Choroid plexus epithelial cell (primary cell): ENCODE data around the gene LCP1.
"Not testable (repeated sequence)": the region's sequence is repeated elsewhere in the genome, so short reads cannot be mapped to it uniquely, and the experiment has no call there.

ENCODE experiments used
- DNase-seq: peaks from one replicate; pipeline ENCODE4 v3.0.0-alpha.2; 2010; ENCODE audit warnings: low read depth
- H3K4me3 ChIP-seq: 2 replicates; pipeline ENCODE4 v1.5.1; 2011; ENCODE audit warnings: low read depth, mild to moderate bottlenecking, control low read depth, low read length, moderate library complexity
- TF ChIP-seq, protein P1 (sequence below): conservative IDR thresholded peaks from 2 replicates; pipeline ENCODE4 v1.5.1; 2011; ENCODE audit warnings: low read depth, mild to moderate bottlenecking, control low read depth, inconsistent platforms, low read length, moderate library complexity

Gene LCP1, protein sequence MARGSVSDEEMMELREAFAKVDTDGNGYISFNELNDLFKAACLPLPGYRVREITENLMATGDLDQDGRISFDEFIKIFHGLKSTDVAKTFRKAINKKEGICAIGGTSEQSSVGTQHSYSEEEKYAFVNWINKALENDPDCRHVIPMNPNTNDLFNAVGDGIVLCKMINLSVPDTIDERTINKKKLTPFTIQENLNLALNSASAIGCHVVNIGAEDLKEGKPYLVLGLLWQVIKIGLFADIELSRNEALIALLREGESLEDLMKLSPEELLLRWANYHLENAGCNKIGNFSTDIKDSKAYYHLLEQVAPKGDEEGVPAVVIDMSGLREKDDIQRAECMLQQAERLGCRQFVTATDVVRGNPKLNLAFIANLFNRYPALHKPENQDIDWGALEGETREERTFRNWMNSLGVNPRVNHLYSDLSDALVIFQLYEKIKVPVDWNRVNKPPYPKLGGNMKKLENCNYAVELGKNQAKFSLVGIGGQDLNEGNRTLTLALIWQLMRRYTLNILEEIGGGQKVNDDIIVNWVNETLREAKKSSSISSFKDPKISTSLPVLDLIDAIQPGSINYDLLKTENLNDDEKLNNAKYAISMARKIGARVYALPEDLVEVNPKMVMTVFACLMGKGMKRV

DNA sequence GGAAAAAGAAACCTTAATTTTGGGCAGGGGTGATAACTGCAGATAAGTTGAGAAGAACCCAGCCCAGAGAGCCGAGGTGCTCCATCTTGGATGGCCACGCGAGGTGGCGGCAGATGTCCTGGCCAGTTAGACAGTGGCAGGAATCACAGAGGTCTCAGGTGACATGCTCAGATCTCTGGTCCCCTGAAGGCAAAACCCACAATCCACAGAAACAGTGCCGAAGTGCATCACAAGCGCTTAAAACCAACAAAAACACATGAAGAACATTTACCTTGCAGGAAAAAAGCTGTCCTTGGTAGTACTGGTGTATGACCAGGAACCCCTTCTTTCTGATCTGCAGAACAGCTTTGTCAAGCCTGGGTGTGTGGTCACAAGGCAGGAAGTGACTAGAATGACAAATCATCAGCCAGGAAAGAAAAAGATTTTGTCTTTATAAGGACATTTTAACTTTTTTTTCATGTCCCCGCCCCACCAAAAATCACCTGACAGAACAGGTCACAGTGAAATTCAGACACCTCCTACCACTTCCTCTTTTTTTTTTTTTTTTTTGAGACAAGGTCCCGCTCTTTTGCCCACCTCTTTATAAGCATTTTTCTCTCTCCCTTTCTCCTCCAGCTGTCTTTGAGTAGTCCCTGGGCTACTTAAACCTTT lies at the start of gene LCP1:
TSS of gene LCP1 (minus strand) at position 338 of the 651 bp plus-strand sequence. CDS start 22,515 bp downstream, outside the sequence.
- TF ChIP-seq, protein P1, sequence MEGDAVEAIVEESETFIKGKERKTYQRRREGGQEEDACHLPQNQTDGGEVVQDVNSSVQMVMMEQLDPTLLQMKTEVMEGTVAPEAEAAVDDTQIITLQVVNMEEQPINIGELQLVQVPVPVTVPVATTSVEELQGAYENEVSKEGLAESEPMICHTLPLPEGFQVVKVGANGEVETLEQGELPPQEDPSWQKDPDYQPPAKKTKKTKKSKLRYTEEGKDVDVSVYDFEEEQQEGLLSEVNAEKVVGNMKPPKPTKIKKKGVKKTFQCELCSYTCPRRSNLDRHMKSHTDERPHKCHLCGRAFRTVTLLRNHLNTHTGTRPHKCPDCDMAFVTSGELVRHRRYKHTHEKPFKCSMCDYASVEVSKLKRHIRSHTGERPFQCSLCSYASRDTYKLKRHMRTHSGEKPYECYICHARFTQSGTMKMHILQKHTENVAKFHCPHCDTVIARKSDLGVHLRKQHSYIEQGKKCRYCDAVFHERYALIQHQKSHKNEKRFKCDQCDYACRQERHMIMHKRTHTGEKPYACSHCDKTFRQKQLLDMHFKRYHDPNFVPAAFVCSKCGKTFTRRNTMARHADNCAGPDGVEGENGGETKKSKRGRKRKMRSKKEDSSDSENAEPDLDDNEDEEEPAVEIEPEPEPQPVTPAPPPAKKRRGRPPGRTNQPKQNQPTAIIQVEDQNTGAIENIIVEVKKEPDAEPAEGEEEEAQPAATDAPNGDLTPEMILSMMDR = no peak
- DNase-seq = no peak
- no peak within 1 kb of the TSS for H3K4me3 ChIP-seq

DNA sequence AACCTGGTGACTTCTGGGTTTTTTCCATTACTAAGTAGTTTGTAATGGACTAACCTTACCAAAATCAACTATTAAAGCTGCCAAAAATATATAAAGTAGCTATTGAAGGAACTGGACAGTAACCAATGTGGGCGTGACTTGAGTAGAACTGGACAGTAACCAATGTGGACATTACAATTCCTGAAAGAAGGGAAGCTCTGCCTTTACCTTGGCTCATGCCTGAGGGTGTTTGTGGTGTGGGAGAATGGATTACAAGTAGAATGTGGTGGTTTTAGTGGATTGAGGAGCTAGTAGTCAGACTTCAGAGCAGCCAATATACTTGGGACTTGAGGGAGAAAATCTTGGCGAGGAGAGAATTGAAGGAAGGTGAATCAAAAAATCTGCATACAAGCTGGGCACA lies 47.3 kb upstream of the LCP1 start:
- no peak overlapping the region for H3K4me3 ChIP-seq
- no peak for DNase-seq
- TF ChIP-seq, protein P1 = no peak

DNA sequence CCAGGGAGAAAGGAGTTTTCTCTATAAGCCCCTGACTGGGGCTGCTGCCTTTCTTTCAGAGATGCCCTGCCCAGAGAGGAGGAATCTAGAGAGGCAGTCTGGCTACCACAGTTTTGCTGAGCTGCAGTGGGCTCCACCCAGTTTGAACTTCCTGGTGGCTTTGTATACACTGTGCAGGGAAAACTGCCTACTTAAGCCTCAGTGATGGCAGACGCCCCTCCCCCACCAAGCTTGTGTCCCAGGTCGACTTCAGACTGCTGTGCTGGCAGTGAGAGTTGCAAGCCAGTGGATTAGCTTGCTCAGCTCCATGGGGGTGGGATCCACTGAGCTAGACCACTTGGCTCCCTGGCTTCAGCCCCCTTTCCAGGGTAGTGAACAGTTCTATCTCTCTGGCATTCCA lies 38.3 kb upstream of the LCP1 start:
- not testable (repeated sequence) for DNase-seq, H3K4me3 ChIP-seq

DNA sequence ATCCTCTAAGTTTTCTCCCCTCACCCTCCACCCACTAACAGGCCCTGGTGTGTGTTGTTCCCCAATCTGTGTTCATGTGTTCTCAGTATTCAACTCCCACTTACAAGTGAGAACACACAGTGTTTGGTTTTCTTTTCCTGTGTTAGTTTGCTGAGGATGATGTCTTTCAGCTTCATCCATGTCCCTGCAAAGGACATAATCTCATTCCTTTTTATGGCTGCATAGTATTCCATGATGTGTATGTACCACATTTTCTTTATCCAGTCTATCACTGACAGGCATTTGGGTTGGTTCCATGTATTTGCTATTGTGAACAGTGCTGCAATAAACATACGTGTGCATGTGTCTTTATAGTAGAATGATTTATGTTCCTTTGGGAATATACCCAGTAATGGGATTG lies 32.8 kb upstream of the LCP1 start:
- H3K4me3 ChIP-seq, DNase-seq: not testable (repeated sequence)

DNA sequence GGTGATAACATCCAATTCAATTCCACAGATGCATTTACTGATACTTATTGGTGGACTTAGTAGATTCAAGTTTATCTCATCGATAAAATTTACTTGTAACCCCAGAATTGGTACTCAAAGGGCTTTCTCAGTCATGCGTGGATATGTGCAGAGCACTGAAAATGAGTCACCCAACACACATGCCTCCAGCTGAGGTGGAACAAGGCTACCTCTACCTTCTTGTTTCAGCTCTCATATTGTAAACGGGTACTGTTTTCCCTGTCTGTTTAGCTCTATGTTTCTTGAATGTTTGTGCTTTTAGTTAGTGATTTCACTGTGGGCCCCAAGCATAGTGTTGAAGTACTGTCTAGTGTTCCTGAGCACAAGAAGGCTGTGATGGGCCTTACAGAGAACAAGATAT lies 31.3 kb upstream of the LCP1 start:
- DNase-seq = no peak
- no peak overlapping the region for H3K4me3 ChIP-seq
- TF ChIP-seq, protein P1 = no peak

DNA sequence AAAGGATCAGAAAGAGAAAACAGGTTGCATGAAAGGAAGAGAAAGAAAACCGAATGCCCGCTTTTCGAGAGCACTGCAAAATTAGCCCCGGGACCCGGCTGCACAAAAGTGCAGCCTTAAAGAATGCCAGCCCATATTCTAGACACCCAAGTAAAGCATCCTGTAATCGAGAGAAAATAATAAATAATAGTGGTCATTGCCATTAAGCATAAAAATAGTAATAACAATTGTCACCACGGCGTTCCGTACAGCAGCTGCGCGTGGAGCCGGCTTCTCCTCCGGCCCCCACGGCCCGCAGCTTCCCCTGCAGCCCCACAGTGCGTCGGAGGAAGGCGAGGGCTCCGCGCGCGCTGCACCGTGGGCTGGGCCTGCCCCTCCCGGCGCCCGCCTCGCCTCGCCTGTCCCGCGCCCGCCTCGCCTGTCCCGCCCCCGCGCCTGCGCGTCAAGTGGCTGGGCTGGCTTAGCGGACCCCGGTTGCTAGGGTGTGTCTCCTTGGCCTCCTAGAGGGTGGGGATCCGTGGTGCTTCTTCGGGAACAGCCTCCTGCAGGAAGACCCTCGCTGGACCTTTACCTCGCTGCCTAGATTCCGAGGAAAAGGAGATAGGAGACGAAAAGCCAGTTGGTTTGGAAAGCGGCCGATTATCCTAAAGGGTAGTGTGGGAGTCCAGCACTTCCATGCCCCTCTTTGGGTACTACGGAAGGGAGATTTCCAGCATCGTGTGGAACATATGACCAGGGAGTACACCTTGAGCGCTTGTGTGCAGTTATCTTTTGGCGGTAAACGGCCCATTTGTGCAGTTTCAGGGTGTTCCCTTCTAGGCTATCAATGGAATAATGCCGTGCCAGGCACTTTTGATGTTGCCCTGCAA lies 29.7 kb upstream of the LCP1 start, which contains the start of gene LRRC63:
TSS of gene LRRC63 (plus strand) at position 446 of the 869 bp plus-strand sequence. CDS start 1,107 bp downstream, outside the sequence.
- peak within 1 kb of the TSS; percentile 52 for H3K4me3 ChIP-seq
- DNase-seq = peak; percentile 13
- TF ChIP-seq, protein P1 = no peak

DNA sequence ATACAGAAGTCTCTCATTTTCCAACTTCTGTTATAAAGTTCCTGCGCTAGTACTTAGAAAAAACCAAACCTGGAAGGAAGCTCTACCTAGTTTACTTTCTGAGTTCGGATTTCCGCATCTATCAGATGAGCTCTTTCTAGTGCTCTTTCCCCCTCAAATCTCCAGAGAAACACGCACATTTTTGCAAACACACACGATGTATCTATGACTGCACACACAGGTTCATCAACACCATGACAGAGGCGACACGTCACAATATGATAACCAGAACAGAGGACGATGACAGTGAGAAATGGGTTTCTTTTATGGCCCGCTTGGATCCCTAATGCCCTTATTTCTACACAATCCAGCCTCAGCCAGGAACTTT lies 29.1 kb upstream of the LCP1 start:
- DNase-seq = no peak
- peak overlapping the region; percentile 52 for H3K4me3 ChIP-seq
- TF ChIP-seq, protein P1 = no peak
